Cardiac ventricle fibroblast (primary cell): ENCODE data around the gene MAPKAPK5. TPM values are rescaled to one million over a fixed set of nuclear protein-coding genes. Genes with fewer than 3 reads are reported as not detected.

ENCODE experiments used
- total RNA-seq: library from RNA; depleted of rRNA; stranded (reverse); fragments of >200 nt; gene quantifications from 2 replicates; pipeline ENCODE4 v1.2.3, GENCODE V29; 2015

The MAPKAPK5 gene
- 22.2 and 29.2 TPM in 2 replicates for total RNA-seq

GRCh38 chr12:111841750-111842555 lies at the start of gene MAPKAPK5:
TSS of gene MAPKAPK5 (plus strand) at chr12:111842228. CDS start at chr12:111842734, 506 bp downstream.

Other genes with a start within 250 kb of the MAPKAPK5 start
- gene ATXN2, start 242.9 kb upstream of the MAPKAPK5 start, total RNA-seq = 23.8 and 29.3 TPM in 2 replicates
- gene BRAP, start 156.3 kb upstream of the MAPKAPK5 start, total RNA-seq = 10.3 and 12.5 TPM in 2 replicates
- 21.3 and 27.0 TPM in 2 replicates for gene ACAD10, start 156.2 kb upstream of the MAPKAPK5 start, total RNA-seq
- 36.0 and 51.7 TPM in 2 replicates for gene ALDH2, start 75.3 kb upstream of the MAPKAPK5 start, total RNA-seq
- gene TMEM116, start 170.9 kb downstream of the MAPKAPK5 start, total RNA-seq = 3.9 and 8.5 TPM in 2 replicates
- 56.0 and 58.0 TPM in 2 replicates for gene ERP29, start 171.2 kb downstream of the MAPKAPK5 start, total RNA-seq